Measurements from ENCODE around the gene NKD2. TPM values are rescaled to one million over a fixed set of nuclear protein-coding genes. Genes with fewer than 3 reads are reported as not detected.
A peak's percentile ranks its signal among the peaks of the same experiment; 100 is the strongest.

Gene NKD2
- total and polyA plus RNA-seq, 9 of the 15 experiments (the other 6 are each of a cell fraction or from before 2014, with no cell fraction given): 0.09 to 0.64 (median 0.27) TPM; not detected in 5

GRCh38 chr5:1085391-1085790 lies 76.8 kb downstream of the NKD2 start:
- no peaks in the 10 kb centered on the region for H3K9me1 ChIP-seq (ENCODE audit: control insufficient read depth, insufficient read depth, low read length)
- H3K27me3 ChIP-seq (ENCODE audit: control insufficient read depth in 2 of 2, insufficient read depth in 2 of 2, low read length in 2 of 2): peaks cover 3 to 77% of the 10 kb centered on the region in 2 experiments; a peak in 3 of 5 replicates
- intact Hi-C loops (cut with micrococcal nuclease): no loop called here
- ATAC-seq (no peak), DNase-seq (ENCODE audit: extremely low read depth in 1 of 4, low spot score in 3 of 4) (no peak), FAIRE-seq (no peak)
- H3K79me2 ChIP-seq (ENCODE audit: control insufficient read depth, insufficient read depth, low read length): no peaks in the 10 kb centered on the region
- POLR2A ChIA-PET: no interaction called here
- BruUV-seq (replicated peaks): no TSS peak
- 61% methylated on average over 22 of the region's 39 CpGs for WGBS (ENCODE audit: insufficient coverage, low coverage, missing lambda C conversion rate)
- peaks cover 0 to 56% of the 10 kb centered on the region in 2 experiments; a peak in 2 of 5 replicates for H3K4me1 ChIP-seq (replicated peaks in 1 of 2; ENCODE audit: control insufficient read depth in 2 of 2, insufficient read depth in 2 of 2, low read length in 2 of 2)
- H3K27ac ChIP-seq (ENCODE audit: extremely low read depth, low read depth, low read length): no peak overlapping the region
- H2AFZ ChIP-seq (ENCODE audit: low read depth, low read length): no peak overlapping the region
- CTCF ChIA-PET (ENCODE audit: low intra/inter-chr PET ratio): no interaction called here
- no peak overlapping the region for H3K4me2 ChIP-seq (ENCODE audit: insufficient read depth, low read length)
- no peaks in the 10 kb centered on the region; the same call in 1 of the 2 replicates for H4K20me1 ChIP-seq (replicated peaks; ENCODE audit: control insufficient read depth, insufficient read depth, low read length)
- H3K4me3 ChIP-seq: no peak overlapping the region
- H3K9ac ChIP-seq (ENCODE audit: insufficient read depth in 1 of 2, low read depth in 2 of 2, low read length in 2 of 2): no peak overlapping the region
- in situ Hi-C loops (cut with MboI): no loop called here
- no peaks in the 10 kb centered on the region for H3K9me3 ChIP-seq (replicated peaks; ENCODE audit: control insufficient read depth, insufficient read depth, low read depth, low read length)
- TF ChIP-seq YBX1 (IDR thresholded peaks at IDR 0.05): no peak
- H3K36me3 ChIP-seq (ENCODE audit: control insufficient read depth, insufficient read depth, low read length): no peaks in the 10 kb centered on the region

DNA sequence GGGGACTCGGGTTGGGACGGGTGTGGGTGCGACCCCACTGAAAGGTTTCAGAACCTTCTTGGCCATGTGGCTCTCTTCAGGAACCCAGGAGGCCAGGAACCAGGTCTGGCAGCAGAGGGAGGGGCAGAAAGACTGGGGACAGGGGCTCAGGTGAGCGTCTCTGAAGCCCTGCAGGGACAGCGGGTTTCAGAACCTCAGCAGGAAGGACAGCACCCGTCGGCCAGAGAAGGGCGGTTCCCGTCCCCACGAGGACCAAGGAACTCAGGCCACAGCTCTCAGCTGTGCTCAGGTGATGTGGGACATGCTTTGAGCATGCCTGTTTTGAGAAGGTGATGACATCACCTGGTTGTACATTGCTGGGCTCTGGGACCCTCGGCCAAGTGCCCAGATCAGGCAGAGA lies 77.5 kb downstream of the NKD2 start:
- H3K4me2 ChIP-seq (ENCODE audit: insufficient read depth, low read length): no peak overlapping the region
- ATAC-seq: no peak
- no peaks in the 10 kb centered on the region for H3K9me3 ChIP-seq (replicated peaks; ENCODE audit: control insufficient read depth, insufficient read depth, low read depth, low read length)
- BruUV-seq (replicated peaks): no TSS peak
- CTCF ChIA-PET (ENCODE audit: low intra/inter-chr PET ratio): no interaction called here
- 26% methylated on average over 11 of the region's 11 CpGs for WGBS (ENCODE audit: insufficient coverage, low coverage, missing lambda C conversion rate)
- FAIRE-seq: no peak
- intact Hi-C loops (cut with micrococcal nuclease) (no loop called here), in situ Hi-C loops (cut with MboI) (no loop called here)
- POLR2A ChIA-PET: no interaction called here
- H3K36me3 ChIP-seq (ENCODE audit: control insufficient read depth, insufficient read depth, low read length): no peaks in the 10 kb centered on the region
- no peak for DNase-seq (ENCODE audit: extremely low read depth in 1 of 4, low spot score in 3 of 4)
- H3K4me1 ChIP-seq (replicated peaks in 1 of 2; ENCODE audit: control insufficient read depth in 2 of 2, insufficient read depth in 2 of 2, low read length in 2 of 2): peaks cover 0 to 58% of the 10 kb centered on the region in 2 experiments; a peak in 2 of 5 replicates
- H3K9me1 ChIP-seq (ENCODE audit: control insufficient read depth, insufficient read depth, low read length): no peaks in the 10 kb centered on the region
- H3K4me3 ChIP-seq: no peak overlapping the region
- no peak overlapping the region for H2AFZ ChIP-seq (ENCODE audit: low read depth, low read length)
- no peak overlapping the region for H3K27ac ChIP-seq (ENCODE audit: extremely low read depth, low read depth, low read length)
- no peaks in the 10 kb centered on the region for H3K79me2 ChIP-seq (ENCODE audit: control insufficient read depth, insufficient read depth, low read length)
- H3K27me3 ChIP-seq (ENCODE audit: control insufficient read depth in 2 of 2, insufficient read depth in 2 of 2, low read length in 2 of 2): peaks cover 3 to 83% of the 10 kb centered on the region in 2 experiments; a peak in 3 of 5 replicates
- TF ChIP-seq ZNF184 (CRISPR knock-in tag; IDR thresholded peaks at IDR 0.05): no peak
- TF ChIP-seq REST (IDR thresholded peaks at IDR 0.05; ENCODE audit: borderline replicate concordance): peak; percentile 85
- no peak for TF ChIP-seq REST (CRISPR knock-in tag; IDR thresholded peaks at IDR 0.05; ENCODE audit: low read depth)
- 0 out of 2 replicates have a peak, but pooled peaks have one; percentile 19 for TF ChIP-seq EHMT2 (IDR thresholded peaks at IDR 0.05)
- no peak for TF ChIP-seq RHOXF2B (CRISPR knock-in tag; conservative IDR thresholded peaks at IDR 0.05)
- H4K20me1 ChIP-seq (replicated peaks; ENCODE audit: control insufficient read depth, insufficient read depth, low read length): peaks cover 2% of the 10 kb centered on the region; the same call in 1 of the 2 replicates
- H3K9ac ChIP-seq (ENCODE audit: insufficient read depth in 1 of 2, low read depth in 2 of 2, low read length in 2 of 2): no peak overlapping the region

Measured in K562 (cell line).